Activated T-cell treated with anti-CD3 and anti-CD28 coated beads for 4 hours (primary cell): ENCODE data around the gene MBD6.
A peak's percentile ranks its signal among the peaks of the same experiment; 100 is the strongest.

ENCODE experiments used
- DNase-seq: peaks from one replicate; pipeline ENCODE4 v3.0.0-alpha.2; 2020

The MBD6 gene

DNA sequence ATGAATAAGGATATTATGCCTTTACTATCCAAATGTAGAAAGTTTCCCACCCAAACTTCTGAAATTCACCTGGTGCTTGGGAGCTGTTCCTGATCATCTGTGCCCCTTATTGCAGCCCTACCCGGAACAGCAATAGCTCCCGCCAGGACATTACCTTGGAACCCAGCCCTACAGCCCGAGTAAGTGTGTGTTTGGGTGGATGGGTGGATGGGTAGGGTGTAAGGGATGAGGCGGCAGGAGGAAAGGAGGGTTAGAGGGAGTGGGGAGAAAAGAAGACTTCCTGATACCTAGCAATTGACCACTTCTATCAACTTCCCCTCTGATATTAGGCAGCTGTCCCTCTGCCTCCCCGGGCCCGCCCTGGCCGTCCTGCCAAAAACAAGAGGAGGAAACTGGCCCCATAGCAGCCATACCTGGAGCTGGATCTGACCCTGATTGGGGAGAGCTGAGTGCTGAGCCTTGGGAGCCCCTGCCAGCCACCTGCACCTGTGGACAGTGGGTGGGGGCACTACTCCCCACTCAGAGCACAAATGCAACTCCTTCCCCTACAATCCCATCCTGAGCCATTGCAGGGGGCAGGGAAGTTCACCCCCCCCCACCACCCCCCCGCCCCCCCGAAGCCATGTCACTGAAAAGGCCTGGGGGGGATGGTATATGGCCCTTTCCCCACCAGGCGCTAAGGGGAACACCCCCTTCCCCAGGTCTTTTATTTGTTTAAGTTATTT is 6.4 kb downstream of the MBD6 start:
- no peak for DNase-seq

DNA sequence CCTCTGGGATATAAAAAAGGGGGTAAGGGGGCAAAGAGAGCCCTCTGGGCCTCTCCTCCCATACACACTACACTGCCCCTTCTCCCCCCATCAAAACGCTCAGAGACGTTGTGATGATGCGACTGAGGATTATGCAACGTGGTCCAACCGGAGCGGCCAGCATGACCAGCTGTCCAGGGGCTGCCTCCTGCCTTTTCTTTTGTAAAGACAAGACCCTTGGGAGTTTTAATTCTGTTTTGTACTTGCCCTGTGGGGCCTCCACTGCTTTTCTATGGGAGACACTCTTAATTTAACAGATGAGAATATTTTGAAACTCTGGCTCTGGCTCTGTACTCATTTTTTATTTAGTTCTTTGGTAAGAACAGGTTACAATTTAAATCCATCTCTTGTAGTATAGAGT is 7.2 kb downstream of the MBD6 start:
- DNase-seq = no peak

DNA sequence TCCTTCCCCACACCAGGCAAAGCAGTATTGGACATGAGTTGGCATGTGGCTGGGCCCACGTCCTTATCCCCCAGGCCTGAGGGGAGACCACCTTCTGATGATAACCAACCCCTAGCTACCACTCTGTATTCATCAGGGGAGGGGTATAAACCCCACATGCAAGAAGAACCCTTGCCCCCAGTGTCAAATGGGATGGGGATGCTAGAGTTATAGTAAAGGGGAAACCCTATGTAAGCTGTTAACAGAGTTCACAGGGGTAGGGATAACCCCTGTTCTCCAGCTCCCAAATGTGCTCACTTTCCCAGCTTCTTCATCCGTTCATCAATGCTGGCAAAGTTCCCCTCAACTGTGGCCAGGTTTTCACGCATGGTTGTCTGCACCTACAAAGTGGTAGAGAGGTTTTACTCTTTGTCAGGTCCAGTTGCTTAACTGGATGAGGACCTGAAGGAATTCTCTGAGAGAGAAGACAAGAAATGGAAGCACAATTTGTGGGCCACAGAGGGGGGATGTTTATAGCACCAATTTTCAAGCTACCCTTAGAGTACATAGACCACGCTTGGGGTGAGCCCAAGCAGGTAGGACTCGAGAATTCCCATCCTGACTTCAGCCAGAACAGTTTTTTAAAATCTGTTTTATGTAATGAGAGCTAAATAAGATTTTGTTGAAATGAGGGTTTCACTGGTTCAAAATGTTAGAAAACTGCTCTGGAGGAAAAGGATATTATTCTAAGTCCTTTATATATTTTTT is 7.9 kb downstream of the MBD6 start:
- DNase-seq = no peak

DNA sequence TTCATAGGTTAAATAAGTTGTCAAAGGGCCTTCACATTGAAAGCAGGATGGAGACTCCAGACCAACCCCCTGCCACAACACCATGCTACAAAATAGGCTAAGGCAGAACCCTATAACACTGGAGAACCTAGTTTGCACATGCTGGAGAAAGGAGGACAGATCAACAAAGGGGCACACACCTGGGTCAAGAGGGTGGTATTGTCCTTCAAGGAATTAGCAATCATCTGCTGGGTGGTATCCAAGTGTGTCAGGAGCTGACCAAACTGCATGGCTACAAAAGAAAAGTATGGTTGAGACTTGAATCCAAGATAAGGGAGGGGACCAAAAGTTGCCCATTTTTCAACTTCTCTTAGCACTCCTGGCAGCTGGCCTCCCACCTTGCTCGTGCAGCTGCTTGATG is 9.2 kb downstream of the MBD6 start:
- DNase-seq = no peak

DNA sequence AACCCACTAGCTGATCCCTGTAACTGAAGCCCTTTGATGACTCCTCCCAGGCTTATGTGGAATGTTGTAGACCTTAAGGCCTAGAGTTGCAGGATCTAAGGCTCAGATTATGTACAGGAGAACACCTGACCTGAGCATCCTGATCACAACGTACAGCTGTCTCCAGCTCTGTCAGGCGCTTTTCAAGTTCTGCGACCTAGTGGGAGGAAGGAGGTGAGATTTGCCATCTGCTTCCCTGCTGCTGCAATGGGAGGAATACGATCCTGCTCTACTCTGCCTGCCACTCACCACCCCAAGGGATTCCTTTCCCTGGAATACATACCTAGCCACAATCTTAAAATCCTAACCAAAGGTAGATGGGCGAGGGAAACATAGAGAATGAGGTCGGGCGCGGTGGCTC is 10.5 kb downstream of the MBD6 start:
- DNase-seq = no peak

DNA sequence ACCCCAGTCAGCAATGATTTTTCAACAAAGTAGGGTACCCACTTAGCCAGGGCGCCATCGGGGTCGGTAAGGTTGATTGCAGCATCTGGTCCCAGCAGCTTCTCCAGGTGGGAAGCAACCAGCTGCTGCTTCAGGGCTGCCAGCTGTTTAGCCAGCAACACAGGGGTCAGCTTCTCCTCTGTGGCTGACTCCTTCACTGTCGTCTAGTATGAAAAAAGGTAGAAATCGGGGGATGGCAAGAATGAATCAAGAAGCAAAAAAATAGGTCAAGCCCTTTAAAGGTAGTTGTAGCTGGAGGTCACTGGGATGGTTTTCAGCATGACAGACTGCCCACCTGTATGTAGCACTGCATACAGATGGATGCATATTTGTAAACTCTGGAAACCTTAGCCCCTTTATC is 11.6 kb downstream of the MBD6 start:
- no peak for DNase-seq

DNA sequence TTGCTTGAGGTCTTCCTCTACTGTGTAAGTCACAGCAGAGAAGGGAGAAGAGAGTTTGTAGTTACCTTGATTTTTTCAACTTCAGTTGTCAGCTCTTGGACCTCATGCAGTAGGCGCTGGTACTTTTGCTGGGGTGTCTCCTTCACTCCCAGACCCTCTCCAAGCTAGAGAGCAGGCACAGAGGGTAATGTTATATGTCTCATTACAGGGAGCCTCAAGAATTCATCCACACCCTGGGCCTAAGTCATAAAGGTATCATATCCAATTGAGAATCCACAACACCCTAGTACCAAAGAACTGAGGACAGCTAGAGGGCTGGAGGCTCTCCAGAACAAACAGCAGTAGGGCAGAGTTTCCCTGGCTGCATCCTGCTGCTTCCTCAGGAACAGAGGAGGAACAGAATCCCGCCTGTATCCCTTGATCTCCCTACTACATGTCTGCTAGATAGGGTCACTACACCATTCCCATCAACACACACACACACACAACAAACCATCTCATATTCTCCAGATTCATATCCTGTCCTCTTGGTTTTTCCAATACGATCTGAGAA is 12.4 kb downstream of the MBD6 start:
- no peak for DNase-seq

DNA sequence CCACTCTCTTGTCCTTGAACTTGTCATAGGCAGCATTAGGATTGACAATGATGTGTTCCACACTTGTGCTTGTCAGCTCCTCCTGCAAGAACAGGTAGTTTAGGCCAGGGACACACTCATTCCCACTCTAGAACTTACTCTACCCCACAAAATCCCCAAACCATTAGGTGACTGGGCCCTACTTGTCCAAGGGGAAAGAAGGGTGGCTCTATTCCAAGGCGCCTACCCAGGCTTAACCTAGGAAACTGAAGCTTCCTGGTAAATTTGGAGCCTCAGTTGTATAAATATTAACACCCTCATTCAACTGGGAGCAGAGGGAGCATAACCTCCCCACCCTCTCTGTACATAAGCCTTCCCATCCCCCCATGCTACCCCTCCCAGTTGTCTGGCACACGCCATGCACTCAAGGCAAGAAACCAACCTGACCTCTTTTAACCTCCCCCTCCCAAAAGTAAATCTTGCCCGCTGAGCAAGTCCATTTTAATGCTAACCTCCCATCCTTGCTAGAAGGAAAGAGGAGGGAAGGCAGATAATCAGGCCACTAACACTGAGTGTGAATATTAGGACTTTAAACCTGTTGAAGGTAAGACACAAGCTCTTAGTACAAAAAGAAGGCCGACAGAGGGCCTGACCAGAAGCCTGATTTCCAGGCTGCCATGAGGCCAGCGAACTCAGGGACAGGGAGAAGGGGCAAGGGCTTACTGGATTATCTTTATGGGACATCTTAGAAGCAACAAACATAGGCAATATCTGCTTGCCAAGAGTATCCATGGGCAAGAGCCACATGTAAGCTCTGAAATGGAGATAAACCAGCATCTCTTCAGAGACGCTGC is 13.4 kb downstream of the MBD6 start:
- DNase-seq = no peak

DNA sequence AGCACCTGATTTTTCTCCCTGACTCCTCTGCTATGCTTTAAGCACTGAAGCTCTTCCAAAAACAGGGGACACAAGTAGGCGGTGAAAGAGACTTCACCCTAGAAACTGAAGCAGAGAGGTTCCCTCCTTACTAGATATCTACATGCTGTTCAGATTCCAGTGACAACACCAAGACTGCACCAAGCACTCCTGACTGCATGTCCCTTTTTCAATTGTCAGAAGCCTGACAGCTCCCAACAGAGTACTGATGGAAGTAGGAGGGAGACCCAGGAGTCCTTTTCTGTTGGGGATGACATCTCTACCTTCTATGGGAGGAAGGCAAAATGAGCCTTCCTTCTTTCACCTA is 13.9 kb downstream of the MBD6 start:
- no peak for DNase-seq

DNA sequence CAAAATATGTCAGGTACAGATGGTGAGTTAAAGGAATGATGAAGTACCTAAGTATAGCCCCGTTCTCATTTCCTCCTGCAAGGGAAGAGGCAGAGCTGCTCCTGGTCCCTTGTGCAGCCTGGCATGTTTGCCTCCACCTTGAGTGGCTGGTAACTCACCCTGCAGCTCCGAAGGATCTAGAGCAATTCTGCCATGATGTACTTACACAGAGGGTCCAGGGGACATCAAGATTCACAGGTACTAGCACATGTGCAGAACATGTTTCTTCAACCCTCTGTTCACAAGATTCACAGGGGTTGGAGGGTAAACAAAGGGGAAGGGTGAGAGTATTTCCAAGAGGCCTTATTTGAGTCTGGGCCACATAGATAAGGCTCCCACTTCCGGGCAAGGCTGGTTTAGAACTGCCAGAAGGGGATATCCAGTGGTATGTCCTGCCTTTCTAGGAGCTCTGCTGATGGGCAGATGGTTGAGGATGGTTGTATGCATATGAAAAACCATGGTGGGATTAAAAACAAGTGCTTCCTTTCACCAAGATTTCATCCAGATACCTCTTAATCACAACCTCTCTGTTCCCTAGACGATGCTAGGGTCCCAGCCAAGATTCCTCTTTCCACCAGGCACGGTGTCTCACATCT is 16.6 kb downstream of the MBD6 start:
- DNase-seq = no peak

DNA sequence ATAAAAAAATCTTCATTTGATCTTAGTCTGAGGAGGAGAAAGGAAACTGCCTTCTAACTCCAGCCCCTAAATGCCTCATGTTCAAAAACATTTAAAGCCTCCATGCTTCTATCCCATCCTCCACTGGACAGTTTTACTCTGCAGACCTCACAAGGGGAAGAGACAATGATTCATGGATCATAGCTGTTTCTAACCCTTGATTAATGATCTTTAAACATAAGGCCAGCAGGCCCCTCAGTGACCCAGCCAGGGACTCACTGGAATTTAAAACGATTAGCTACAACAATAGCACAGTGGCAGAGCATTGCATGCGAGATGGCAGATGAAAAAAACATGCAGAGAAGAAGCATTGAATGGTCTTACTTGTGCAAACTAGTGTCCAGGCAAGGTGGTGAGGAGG is 18.4 kb downstream of the MBD6 start:
- no peak for DNase-seq

DNA sequence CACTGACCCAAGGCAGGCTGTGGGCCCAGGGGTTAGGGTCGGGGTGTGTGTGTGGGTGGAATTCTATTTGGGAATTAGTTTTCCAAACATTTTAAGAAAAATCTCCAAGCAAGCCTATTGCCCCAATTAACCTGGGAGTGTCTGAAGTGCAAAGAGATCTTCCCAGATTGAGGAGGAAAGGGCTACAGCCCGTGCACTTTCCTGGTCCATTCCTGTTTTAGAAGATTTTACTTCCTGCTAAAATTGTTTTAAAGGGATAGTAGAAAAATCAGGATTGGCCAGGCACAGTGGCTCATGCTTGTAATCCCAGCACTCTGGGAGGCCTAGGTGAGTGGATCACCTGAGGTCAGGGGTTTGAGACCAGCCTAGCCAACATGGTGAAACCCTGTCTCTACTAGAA is 19.1 kb downstream of the MBD6 start:
- no peak for DNase-seq

DNA sequence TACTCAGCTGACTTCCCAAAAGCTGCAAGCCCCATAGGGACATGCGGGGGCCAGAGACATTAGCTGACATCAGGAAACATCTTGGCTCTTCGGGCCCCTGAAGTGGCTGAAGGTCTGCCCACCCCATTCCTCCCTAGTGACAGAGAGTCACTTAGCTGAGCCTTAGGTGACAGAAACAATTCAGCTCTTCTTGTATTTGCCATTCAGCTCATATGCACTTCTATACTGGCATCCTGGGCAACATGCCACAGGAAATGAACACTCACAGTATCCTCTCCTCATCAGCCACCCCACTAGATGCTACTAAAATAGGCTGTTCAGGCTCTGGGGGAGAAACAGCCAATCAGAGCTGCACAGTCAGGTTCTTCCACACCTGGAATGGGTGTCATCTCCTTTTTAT is 21.0 kb downstream of the MBD6 start:
- no peak for DNase-seq

DNA sequence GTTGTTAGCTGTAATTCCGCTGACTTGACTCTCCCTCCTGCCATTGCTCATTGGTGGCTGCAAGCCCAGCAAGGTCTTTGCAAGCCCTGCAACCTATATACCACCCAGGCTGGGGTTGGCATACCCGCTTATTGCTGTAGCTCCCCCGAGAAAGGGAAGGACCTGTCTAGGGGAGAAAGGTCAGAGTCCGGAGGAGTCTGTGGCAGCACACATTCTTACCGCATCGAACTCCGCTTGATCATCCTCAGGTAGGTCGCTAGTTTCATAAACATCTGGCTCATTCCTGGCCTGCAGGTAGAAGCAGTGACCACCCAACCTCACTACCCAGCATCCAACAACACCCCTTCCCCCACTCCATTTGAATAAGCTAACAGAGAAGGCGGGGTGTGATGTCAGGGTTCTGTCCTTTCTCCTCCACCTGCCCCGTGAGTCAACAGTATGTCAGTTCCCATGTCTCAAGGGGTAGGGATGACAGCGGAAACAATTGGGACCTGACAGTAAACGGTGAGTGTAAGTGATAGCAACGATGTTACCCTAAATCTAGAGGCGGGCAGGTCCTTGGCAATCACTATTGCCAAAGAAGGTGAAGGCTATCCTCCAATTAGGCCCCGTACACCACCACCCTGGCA is 23.3 kb downstream of the MBD6 start:
- DNase-seq = no peak

DNA sequence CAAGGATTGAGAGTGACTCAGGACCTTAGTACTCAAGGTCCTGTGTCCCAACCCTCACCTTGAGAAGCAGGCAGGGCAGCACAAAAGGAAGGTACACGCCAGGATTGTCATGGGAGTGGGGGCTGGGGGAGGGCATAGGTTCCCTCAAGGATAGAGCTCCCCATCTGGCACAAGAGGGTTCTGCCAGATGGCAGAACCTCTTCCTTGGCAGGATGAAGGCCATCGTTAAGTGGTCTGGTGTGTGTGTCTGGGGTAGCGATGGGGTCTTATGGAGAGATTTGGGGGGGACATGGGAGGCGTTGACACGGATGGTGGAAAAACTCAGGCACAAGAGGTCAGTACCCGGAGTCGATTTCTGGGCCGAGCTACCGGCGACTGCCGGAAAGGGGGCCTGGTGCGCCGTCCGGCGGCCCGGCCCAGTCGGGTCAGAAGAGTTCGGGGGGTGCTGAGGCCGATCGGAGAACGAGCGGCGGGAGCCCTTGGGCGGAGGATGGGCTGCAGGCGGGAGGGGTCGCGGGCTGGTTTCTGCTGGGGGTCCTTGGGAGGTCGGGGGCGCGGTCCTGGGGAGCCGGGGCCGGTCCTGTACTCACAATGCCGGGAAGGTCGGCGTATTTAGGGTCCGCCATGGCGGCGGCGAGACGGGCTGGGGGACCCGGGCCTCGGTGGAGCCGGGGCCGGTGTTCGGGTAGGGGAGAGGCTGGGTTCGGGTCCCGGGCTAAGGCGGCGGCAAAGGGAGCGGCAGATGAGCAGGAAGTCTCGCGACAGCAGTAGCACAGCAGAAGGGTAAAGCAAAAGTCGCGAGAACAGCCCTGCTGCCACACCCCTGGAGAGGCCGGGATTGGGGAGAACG is 24.0 kb downstream of the MBD6 start, which contains the start of gene DCTN2:
TSS of gene DCTN2 (minus strand) at position 755 of the 850 bp plus-strand sequence. CDS start at position 626, 129 bp downstream.
- DNase-seq = peak; percentile 84

DNA sequence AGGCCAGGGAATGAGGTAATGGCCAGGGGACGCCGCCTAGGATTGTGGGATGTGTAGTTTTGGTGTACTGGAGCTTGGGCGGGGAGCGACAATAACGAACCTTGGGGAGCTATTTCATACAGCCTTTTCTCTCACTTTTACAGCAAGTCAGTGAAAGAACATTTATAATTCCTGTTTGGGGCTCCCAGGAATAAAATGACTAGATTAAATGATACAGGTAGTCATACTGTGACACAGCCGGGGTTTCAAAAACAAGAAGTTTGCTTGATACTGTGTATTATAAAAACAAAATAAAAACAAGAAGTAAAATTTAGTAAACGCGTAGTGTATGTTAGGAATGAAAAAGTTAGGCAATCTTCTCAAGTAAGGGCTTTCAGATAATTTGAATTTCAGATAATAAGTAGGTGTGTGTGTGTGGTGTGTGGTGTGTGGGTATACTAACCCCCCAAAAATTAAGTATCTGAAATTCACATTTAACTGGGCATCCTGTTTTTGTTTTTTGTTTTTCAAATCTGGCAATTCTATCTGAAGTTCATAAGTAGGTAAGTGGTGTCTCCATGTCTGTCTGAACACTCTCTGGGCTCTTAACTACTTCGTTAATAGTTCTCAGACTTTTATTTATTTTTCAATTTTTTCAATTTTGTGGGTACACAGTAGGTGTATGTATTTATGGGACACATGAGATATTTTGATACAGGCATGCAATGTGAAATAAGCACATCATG is 24.8 kb downstream of the MBD6 start:
- DNase-seq = no peak

DNA sequence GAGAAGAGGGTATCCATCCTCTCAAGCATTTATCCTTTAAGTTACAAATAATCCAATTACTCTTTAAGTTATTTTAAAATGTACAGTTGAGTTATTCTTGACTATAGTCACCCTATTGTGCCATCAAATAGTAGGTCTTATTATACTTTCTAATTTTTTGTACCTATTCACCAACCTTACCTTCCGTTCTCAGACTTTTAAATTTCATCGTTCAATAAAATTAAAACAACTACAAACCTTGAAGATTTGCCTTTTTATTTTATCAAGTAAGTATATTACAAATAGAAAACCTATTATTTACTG is 25.3 kb downstream of the MBD6 start:
- DNase-seq = no peak

DNA sequence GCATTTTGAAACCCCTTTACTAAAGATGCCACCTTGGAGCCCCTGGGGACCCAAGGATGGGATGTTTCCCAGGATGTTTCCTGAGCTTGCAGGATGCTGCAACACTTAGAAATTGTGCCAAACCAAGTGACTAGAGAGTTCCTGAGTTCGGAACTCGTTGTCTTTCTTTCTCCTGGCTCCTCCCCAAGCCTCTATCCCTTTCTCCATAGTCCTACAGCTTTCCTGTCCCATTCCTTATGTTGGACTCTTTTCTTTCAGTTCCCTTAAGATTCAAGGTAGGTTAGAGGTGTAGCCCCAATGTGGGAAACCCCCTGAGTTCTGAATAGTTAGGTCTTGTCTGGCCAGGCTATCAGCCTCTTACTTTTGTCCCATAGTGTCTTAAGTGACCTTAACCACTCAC is 25.9 kb downstream of the MBD6 start:
- DNase-seq = no peak

DNA sequence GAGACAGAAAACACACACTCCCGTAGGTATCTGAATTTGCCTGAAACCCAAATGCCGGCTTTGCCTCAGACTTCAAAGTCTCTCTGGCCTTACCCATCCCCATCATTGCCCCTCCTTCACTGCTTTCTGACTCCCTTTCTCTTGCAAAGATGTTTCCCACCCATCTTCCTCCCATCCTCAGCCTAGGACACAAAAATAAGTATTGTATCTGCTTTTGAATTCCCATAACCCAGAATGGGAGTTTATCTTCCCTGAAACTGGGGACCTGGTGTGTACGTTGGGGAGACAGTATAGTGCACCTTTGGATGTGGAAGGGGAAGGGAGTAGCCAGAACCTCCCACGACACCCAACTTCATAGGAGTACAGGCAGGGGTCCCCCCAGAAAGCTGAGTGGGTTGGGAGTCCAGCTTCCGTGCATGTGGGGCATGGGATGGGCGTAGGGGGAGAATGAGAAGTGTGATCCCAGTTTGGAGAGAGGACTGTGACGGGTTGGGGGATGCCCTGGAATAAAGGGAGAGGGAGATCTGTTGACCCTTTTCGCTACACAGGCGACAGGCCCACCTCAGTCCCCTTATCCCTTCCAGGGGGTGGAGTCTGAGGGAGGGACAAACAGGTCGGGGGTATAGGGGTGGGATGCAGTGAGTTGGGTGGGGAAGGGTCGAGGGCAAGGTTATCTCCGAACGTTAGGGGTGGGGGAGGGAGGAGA is 26.7 kb downstream of the MBD6 start:
- no peak for DNase-seq

DNA sequence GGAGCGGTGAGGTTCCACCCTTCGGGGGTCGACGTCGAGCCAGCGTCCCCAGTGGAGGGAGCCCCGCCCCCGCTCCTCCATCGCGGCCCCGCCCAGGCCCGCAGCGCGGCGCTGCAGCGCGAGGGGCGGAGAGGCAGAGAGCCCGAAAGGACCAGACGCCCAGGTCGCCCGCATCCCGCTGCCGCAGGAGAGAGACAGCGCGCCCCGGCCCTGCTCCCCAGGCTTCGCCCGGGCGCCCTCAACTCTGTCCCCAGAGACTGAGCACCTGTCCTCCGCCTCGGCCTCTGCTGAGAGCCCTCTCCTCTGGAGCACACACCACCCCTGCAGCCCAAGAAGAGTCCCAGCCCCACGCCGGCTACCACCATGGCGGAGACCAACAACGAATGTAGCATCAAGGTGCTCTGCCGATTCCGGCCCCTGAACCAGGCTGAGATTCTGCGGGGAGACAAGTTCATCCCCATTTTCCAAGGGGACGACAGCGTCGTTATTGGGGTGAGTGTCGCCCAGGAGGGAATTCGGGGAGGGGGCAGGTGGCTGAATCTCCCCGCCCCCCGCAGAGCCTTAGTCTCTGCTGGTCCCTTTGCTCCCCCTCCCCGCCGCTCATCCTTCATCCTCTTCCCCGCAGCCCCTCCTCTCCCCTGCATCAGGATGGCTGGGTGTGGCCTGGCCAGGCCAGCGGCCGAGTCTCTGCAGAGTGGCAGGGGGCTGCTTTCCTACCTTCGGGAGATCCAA is 27.5 kb downstream of the MBD6 start, which contains the start of gene KIF5A:
TSS of gene KIF5A (plus strand) at position 136 of the 732 bp plus-strand sequence. CDS start at position 364, 228 bp downstream.
- peak; percentile 27 for DNase-seq
